DND-41 (cell line): Measurements from ENCODE around the gene KCNK15.

Source experiments
- CTCF ChIP-seq: IDR thresholded peaks from 2 replicates; pipeline ENCODE4 v1.5.1; 2012; ENCODE audit warnings: borderline replicate concordance, low read length, moderate library complexity, mild to moderate bottlenecking; ENCODE audit not compliant: poor library complexity, severe bottlenecking; ENCODE audit errors: extremely low read depth
- EZH2 ChIP-seq: IDR thresholded peaks from 3 replicates; pipeline ENCODE4 v1.6.1; 2012; ENCODE audit warnings: borderline replicate concordance, low read depth, mild to moderate bottlenecking, moderate library complexity, low read length, inconsistent platforms; ENCODE audit not compliant: severe bottlenecking

GRCh38 chr20:44781118-44781517 lies 35.5 kb downstream of the KCNK15 start:
- no peak for TF ChIP-seq CTCF
- no peak for TF ChIP-seq EZH2
